Gastrocnemius medialis (tissue), 4 donors: ENCODE measurements around the gene HMCN2.

Source experiments
- CTCF ChIP-seq, 5 experiments: fragments of 450-650 bp in 3 of 5; fragments of 200-600 bp in 2 of 5; sonication (generic) in 2 of 5; IDR thresholded peaks in 4 of 5; conservative IDR thresholded peaks in 1 of 5; 1 replicate in 4 of 5; 2 replicates in 1 of 5; pipeline ENCODE4 v1.5.1; 2016 to 2019; ENCODE audit warnings: antibody characterized with exemption in 5 of 5, mild to moderate bottlenecking in 3 of 5, moderate library complexity in 3 of 5
- POLR2A ChIP-seq, 2 donors: fragments of 450-650 bp; IDR thresholded peaks; one replicate each; pipeline ENCODE4 v1.6.1; 2017; ENCODE audit warnings: antibody characterized with exemption in 2 of 2, mild to moderate bottlenecking in 2 of 2, moderate library complexity in 2 of 2

GRCh38 chr9:130240410-130241197 lies 25.0 kb upstream of the HMCN2 start:
- no peak for TF ChIP-seq CTCF (IDR thresholded peaks at IDR 0.05 in 4 of 5, conservative IDR thresholded peaks at IDR 0.05 in 1 of 5)
- no peak for TF ChIP-seq POLR2A (IDR thresholded peaks at IDR 0.05)
